DMS79 treated with DMSO at 0.1 percent for 48 hours (cell line): Measurements from ENCODE around the gene ZMIZ1.

ENCODE experiments used
- DNase-seq: peaks from one replicate; lab custom pipeline; 2025; lab: John Stamatoyannopoulos, UW

The ZMIZ1 gene

DNA sequence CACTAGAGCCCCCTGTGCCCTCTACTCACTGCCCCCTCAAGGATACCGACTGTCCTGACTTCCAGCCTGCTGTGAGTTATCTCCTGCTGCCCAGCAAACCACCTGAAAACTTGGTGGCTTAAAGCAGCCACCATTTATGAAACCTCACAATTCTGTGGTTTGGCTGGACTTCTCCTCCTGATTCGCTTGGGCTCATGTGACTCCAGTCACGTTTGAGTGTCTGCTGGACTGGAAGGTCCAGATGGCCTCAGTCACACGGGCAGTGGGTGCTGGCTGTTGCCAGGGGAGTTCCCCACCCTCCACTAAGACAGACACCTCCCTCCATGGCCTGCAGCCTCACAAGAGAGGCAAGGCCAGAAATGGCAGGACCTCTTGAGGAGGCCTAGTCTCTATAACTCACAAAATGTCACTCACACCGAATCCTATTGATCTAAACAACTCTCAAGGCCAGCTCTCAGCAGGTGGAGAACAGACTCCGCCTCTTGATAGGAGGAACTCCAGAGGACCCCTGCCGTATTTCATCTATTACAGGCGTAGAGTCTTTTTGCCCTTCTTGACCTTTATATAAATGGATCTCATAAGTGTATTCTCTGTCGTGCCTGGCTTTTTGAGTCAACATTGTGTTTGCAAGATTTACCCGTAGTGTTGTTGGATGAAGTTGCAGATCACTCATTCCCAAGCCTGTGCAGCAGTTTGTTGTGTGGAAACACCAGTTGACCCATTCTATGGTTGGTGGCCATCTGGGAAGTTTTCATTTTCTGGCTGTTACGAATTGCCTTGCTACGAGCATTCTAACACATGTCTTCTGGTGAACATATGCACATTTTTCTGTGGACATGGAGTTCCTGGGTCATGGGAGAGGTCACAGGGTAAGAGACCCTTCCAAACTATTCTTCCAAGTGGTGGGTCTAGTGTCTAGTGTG lies 48.3 kb downstream of the ZMIZ1 start:
- DNase-seq = no peak

DNA sequence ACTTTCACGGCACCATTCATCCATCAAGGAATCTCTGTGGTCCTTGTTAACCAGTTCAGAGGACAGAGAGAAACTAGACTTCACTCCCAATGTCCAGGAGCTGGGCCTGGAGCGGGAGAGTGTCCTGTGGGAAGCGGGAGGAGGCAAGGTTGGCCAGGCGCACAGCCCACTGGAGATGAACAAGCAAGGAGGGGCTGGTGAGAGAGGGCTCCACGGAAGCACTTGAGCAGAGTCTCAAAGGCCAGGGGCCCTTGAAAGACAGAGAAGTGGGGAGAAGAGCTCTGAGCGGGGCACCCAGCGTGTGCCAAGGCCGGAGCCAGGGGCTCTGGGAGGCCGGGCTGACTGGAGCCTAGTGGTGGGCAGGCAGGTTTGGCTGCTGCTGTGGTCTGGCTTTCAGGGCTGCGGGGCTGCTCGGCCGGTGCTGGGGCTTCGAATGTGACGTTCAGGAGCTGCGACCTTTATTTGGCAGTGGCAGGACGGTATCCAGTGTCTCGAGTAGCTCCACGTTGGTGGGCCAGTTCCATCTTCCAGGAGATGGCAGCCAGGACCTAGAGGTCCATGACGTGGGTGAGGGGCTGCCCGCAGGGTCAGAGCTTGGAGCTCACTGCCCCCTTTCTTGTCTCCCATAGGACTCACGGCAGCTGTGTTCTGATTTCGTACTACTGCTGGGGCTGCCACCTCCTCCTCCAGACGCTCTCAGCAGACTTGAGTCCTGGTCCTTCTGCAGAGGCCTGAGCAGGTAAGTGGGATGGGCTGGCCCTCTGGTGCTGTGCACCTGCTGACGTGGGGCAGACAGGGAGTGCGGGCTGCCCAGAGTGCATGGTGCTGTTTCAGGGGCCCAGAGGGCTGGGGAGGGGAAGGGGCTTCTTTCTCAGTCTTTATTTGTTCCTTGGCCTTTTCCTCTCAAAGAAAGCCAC lies 49.8 kb downstream of the ZMIZ1 start:
- no peak for DNase-seq

DNA sequence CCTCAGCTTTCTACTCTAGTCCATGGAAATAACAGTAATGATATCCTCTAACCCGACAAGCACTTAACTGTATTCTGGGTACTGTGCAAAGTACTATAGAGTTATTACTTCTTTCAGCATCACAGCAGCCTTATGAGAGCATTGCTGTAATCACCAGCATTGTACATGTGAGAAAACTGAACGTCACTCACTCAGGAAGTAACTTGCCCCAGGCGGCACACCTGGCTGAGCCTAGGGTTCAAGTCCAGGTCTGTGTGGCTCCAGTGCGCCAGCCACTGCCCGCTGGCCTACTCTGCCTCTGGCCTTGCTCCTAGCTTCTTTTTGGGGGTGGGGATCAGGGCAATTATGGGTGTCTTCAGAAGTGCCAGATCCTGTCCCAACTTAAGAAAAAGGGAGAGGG lies 50.5 kb downstream of the ZMIZ1 start:
- DNase-seq = no peak

DNA sequence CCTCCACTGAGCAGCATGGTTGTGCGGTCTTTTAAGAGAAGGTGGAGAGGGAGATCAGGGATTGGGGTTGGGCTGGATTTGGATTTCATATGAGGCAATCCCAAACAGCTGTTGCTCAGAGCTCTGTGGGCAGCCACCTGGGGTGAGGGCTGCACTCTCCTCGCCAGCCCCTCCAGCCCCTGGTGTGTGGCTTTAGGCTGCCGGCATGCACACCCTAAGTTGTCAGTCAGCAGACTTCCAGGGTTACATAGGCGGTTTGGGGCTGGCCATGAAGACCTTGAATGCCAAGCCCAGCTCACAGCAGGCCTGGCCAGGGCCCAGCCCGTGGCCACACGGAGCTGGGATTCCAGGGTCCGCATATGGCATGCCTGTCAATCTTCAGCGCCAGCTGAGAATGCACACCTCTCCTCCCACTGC lies 54.8 kb downstream of the ZMIZ1 start:
- no peak for DNase-seq

DNA sequence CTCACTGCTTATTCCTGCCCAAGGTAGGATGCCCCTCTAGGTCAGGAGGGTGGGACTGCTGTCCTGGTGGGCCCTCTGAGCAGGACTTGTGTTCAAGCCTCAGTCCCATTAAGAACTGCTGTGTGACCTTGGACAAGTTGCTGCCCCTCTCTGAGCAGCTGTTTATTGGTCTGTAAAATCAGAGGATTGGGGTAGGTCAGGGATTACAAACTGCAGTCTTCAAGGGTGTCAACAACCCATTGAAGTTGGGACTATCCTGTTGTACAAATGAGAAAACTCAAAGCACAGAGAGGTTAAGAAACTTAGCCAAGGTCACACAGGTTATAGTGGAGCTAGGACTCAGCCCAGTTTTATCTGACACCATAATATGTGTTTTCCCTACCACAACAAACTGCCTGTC lies 55.3 kb downstream of the ZMIZ1 start:
- no peak for DNase-seq

DNA sequence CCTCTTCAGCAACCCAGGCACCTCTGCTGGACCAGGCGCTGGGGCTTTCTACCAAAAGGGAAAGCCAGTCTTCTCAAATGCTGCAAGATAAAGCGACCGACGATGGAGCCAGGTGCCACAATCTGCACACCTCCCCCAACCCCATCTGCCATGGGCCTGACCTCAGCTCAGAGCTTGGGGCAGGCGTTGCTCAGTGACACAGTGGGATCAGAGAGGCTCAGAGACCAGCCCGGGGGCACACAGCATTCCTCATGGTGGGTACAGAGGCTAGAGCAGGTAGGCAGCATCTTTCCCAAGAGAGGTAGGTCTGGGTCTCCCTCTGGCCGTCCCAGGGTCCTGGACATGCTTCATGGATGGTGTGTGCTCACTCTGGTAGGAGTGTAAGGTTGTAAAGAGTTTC lies 56.3 kb downstream of the ZMIZ1 start:
- DNase-seq = no peak

DNA sequence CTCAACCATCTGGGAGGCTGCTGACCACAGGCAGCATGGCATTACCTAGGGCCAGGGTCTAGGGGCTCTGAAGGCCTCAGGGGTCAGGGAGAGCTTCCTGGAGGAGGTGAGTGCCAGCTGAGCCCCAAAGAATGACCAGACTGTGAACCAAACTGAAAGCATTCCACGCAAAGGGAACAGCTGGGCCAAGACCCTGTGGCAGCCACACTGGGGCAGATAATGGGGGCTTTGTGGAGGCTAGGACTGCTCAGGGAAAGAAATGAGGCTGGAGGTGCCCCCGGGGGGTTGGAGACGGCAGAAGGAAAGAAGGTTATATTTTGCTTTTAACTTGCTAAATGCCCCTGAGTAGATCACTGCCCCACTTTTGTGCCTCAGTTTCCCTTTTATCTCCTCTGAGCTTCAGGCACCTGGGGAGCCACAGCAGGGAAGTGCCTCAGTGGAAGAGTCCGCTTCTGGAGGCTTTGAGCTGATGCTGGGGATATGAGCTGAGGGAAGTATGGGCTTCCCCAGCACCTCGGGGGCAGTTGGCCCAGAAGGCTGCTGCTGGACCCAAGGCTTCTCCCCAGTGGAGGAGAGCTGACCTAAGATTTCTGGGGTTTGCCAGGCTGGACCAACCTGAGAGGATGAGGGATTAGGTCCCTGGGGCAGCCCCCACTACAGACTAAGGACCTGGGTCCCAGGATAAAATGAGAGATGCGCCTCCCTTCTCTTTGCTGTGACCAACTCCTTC lies 57.8 kb downstream of the ZMIZ1 start:
- DNase-seq = no peak

DNA sequence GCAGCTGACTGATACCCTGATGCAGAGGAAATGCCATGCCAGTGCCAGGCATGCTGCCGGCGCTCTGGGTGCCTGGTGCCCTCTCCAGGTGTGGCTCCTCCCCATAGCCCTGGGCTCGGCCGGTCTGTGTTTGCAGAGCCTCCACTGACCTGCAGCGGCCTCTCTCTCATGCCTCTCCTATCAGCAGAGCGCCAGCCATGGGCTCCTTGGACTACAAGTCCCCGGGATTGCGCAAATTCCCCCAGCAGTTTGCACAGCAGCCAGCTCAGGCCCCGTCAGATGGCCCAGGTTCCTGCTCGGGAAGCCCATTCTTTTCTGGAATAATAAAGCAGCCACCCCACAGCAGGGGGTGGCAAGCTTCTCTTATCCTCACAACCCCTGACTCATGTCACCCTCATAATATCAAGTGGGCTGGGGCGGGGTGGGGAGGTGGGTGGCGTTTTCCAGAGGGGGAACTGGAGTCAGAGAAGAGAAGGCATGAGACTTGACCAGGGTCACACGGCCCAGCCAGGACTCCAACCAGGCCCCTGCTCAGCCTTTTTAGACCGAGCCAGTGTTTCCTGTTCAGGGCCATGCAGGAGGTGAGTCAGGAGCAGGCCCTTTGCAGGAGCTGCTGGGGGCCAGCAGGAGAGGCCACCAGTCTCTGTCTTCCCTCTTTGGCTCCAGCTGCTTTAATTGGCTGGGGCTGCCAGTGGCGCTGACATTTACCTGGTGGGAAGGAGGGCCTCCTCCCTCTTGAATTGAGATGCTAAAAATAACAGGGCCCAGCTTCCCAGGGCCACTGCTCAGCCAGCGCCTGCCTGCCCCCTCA lies 58.6 kb downstream of the ZMIZ1 start:
- DNase-seq = no peak

DNA sequence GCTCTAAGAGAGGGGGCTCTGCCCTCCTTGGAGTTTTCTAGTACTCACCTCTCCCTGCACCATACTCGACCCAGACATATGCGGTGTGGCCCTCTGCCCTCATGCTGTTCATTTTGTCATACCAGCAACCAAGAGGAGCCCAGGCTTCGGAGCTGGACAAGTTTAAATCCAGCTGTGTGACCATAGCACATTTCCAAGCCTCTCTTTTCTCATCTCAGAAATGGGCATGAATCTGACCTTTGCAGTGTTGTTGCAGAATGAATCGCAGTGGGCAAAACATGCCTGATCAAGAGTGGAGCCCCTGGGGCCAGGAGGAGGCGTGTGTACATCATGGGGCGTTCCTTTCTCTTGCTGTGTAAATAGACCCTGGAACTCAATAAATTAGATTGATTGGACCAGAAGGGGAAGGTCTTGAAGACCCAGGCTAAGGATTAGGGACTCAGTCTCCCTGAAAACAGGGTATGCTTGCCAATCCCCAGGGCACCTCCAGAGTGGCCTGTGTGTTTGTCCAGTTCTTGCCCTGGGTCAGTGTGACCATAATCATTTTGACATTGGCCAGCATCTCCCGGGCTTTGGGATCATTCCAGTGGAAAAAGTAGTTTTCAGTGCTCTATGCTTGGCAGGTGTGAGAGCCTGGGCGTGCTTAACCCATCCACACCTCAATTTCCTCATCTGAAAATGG lies 59.6 kb downstream of the ZMIZ1 start:
- DNase-seq = no peak

DNA sequence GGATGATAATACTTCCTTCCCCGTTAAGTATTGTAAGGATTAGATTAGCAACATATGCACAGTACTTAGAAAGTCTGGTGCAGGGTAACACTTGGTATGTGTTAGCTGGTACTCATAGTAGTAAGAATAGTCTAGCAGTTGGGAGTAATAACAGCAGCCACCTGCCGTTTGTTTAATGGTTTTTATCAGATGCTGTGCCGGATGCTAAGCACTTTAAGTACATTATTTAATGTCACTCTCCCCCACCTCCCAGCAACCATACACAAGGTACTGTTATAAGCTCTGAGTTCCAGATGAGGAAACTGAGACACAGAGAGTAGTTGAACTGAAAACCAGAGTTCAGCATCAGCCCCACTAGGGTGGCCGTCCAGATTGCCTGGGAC lies 60.1 kb downstream of the ZMIZ1 start:
- DNase-seq = no peak

DNA sequence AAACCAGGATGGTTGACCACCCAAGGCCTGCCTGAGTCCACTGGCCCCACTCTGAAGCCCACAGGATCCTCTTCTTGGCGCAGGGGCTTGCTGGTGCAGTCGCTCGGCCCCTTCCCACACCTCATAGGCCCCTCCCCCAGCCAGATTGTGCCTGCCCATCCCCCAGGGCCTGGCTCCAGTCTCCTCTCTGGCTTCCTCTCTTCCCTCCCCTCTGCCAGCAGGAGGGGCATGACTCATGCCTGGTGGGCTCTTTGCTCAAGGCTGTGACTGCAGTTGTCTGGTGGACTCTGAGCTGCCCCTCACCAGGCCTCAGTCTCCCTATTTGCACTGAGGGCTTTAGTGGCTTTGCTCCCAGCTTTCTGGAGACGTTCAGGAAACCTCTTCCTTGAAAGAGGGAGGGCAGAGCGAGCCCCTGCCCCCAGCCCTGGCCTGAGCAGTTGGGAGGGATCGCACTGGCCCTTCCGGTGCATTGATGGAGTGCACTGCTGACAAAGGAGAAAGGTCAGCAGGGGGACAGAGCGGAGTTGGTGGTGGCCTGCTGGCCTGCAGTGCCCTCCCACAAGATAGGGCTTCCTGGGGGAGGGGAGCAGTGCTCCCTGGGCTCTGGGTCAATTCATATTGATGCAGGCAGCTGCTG lies 60.7 kb downstream of the ZMIZ1 start:
- DNase-seq = no peak

DNA sequence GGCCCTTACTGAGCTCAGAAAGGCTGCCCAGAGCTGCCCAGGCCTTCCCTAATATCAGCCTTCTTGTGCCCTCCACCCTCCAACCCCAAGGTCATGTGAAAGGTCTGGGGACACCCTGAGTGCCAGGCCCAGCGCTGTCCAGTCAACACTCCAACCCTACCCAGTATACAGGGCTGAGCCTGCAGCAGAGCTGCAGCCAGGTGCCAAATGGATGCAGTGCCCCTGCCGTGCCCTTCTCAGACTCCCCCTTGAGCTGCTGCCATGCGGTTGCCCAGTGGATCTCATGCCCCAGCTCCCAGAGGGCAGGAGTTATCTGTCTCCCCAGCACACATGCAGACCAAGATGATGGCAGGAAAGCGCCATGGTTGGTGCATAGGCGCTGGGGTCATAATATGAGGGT lies 61.5 kb downstream of the ZMIZ1 start:
- DNase-seq = no peak

DNA sequence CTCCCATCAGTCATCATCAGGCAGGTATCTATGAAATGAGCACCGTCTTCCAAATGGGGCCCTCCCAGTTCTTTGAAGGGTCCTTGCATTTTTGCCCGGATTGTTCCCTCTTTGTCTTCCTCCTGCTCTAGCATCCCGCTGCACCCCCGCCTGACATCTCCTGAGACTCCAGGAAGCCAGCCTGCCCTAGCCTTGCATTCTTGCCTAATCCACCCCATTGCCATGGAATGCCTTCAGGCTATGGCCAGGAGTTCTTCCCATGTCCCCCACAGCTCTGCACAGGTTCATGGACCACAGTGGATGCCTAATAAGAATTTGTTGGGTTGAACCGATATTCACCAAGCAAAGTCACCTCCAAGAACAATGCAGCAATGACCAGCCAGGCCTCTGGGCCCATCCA lies 62.1 kb downstream of the ZMIZ1 start:
- DNase-seq = no peak

DNA sequence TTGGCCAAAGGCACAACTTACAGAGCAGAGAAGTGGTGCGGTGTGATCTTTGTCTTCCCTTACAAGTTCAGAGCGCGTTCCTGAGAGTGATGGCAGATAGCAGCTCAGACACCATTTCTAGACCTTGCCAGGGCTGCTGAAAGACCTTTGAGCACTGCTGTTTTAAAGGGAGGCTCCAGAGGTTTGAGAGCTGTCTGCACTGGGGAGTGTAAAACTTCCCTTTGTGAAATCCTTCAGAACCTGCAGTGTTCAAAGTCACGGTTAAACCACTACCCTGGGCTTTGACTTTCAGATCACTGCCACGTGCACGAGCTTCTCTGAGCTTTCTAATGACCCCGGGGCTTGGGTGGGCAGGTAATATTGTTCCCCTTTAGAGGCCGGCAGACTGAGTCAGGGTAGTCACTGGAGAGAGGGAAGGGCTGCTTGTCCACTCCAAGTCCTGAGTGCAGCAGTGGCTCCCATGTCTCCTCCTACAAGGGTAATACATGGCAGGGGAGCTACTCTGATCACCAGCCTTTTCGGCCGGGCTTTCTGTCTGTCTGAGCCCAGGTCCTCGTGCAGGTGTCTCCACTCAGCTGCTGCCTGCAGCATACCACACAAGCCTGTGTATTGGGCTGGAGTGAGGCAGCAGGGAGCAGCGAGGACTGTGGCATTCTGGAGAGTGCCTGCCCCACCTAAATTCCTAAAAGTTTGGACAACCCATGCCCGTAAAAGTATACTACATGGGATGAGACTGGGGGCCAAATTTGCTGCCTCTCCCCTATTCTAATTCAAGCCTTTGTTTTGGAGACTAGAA lies 63.3 kb downstream of the ZMIZ1 start:
- no peak for DNase-seq

DNA sequence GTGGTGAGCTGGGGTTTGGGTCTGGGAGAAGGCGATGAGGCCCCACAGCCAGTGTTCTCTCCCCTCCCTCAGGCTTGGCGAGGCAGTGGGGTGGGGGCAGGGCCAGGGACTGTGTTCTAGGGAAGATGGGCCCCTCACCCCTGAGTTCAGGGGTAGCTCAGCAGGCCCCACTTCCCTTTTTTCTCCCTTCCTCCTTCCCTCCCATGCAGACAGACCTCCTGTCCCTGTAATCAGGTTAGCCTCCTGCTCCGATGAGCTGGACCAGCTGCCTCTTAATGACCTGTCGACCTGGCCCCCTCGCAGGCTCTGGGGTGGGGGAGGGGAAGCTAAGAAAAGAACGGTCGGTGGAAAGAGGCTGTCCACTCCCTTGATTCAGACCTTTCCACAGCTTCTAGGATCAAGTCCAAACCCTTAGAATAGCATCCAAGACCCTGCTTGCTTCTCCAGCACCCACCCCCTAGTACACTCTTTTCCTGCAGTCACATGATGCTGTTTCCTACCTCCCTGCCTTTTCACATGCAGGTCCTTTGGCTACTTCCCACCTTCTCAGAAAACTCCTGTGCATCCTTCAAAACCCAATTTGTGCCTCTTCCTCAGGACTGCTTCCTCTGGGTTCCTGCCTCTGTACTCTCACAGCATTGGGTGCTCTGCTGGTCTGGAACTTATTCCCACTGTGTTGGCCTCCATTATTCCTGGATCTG lies 64.1 kb downstream of the ZMIZ1 start:
- DNase-seq = no peak

DNA sequence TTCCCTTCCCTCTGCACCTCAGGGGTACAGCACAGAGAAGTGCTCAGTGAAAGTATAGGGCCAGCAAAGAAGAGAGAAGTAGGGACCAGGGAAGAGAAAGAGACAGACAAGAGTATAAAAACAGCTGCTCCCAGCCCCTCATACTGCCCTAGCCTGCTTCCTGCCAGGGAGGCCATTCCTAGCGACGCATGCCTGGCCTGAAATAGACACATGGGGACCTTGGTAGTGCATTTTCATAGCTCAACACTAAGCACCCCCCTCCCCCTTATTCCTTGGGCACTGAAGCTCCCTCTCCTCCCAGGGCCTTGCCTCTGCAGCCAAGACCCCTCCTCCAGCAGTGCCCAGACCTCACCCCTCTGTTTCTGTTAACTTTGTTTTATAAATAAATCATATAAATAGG lies 64.7 kb downstream of the ZMIZ1 start:
- DNase-seq = no peak

DNA sequence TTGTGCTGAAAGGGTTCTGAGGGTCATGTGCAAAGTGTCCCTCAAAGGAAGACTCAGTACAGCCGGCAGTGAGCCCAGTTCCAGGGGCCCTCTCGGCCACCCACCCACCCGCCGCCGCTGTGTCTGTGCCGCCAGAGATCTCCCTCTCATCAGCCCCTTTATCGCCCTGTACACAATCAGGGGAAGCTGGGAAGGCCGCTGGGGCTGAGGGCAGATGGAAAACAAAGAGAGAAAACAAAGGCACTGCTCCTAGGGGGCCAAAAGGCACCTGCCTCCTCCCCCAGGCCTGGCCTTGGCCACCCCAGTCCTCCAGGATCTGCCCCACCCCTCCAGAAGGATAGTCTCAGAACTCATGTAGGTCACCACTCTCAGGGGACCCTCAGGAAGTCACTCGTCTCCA lies 67.0 kb downstream of the ZMIZ1 start:
- DNase-seq = no peak

DNA sequence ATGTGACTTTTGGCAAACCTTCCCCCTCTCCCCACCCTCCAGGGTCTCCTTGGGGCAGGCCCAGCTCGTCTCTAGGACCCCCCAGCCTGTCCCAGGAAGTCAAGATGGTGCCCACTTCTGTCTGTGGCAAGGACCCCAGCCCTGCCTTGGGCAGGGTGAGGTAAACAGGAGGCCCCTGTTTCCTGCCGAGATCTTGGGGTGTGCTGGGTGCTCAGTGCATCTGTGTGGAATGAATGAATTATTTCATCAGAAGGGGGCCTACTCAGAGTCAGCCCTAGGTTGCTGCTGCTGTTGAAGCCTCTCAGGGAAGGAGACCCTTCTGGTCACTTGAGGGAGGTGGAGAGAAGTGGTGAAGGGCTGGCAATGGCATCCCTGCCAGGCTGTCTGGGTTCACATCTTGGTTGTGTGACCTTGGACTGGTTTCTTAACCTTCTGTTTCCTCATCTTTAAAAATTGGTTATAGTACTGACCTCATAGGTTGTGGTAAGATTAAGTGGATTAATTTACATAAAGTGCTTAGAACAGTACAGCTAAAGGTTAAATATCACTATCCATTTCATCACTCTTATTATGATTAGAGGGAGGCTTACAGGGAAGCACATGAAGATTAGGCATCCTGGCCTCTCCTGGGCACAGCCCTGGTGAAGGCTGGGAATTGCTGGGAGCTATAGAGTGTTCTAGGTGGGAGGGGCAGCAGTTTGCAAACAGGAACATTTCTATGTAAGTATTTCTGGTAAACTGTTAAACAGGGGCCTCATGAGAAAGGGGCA lies 67.7 kb downstream of the ZMIZ1 start:
- DNase-seq = no peak
